ENCODE data around the gene PTER.

PTER gene

DNA sequence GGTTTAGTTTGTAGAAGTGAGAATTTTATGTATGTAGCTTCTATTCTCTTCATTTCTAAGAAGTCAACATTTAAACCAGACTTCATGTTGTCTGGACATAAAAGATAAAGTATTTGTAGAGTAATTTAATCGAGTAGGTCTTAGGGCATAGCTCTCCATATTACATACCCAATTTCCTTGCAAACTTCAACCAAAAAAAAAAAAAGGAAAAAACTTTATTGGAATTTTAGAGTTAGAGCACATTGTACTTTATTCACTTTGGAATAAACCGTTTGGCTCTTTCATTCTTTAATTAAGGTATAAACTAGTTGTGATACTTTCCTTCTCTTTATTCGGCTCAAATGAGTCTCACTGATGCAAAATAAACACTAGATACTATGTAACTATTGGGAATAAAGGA is 36.0 kb downstream of the PTER start:
- TF ChIP-seq, protein P1, sequence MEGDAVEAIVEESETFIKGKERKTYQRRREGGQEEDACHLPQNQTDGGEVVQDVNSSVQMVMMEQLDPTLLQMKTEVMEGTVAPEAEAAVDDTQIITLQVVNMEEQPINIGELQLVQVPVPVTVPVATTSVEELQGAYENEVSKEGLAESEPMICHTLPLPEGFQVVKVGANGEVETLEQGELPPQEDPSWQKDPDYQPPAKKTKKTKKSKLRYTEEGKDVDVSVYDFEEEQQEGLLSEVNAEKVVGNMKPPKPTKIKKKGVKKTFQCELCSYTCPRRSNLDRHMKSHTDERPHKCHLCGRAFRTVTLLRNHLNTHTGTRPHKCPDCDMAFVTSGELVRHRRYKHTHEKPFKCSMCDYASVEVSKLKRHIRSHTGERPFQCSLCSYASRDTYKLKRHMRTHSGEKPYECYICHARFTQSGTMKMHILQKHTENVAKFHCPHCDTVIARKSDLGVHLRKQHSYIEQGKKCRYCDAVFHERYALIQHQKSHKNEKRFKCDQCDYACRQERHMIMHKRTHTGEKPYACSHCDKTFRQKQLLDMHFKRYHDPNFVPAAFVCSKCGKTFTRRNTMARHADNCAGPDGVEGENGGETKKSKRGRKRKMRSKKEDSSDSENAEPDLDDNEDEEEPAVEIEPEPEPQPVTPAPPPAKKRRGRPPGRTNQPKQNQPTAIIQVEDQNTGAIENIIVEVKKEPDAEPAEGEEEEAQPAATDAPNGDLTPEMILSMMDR (IDR thresholded peaks at IDR 0.05; ENCODE audit: low read depth, low read length, missing control alignments): no peak

DNA sequence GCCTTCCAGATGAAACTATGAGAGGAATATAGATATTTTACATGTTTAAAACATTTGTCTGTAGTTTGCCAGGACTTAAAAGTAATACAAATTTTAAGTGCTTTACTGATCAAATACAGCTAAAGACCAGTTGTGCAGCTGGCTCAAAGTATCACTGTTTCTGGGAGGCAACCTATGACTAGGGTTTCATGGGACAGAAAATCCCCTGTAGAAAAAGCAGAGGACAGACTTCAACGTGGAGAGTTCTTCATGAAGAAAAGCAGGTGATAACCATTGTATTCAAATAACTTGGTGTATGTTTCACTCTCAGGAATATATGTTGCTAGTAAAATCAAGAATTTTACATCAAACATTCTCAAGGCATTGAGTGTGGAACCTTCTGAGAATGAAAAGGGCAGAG is 40.9 kb downstream of the PTER start:
- Histone ChIP-seq H3K27me3 (replicated peaks) (no peaks in the 10 kb centered on the region), H3K4me3 (ENCODE audit: low read depth, low read length) (no peak overlapping the region), H3K27ac (no peak overlapping the region), H3K36me3 (replicated peaks) (no peaks in the 10 kb centered on the region)
- TF ChIP-seq, protein P1 (IDR thresholded peaks at IDR 0.05; ENCODE audit: low read depth, low read length, missing control alignments): no peak
- in situ Hi-C loops (cut with HindIII; ENCODE audit: low pct_ligation_motif_present, low sequenced_read_pairs): no loop called here
- DNase-seq: no peak

More for the DNA sequence above, 36.0 kb downstream of the PTER start:
- Histone ChIP-seq H3K27me3 (replicated peaks) (no peaks in the 10 kb centered on the region), H3K4me3 (ENCODE audit: low read depth, low read length) (no peak overlapping the region), H3K36me3 (replicated peaks) (no peaks in the 10 kb centered on the region), H3K27ac (no peak overlapping the region)
- DNase-seq: no peak
- in situ Hi-C loops (cut with HindIII; ENCODE audit: low pct_ligation_motif_present, low sequenced_read_pairs): no loop called here

DNA sequence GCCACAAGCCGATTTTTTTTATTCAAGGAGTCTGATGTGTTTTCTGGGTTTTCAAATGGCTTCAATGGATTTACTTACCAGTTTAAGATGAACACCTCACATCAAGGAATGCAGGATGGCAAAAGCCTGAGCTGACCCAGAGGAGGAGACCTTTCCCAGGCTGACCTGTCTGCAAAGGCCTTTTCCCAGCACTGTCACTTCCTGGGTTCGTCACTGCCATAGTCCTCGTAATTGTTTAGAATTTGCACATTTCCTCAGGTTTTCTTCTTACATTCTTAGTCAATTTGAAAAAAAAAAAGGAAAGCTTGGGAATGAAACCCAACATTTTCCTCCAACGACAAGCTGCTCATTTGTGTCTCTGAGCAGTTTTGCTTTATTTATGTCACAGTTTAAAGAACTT is 42.0 kb downstream of the PTER start:
- Histone ChIP-seq H3K4me3 (ENCODE audit: low read depth, low read length) (no peak overlapping the region), H3K27me3 (replicated peaks) (no peaks in the 10 kb centered on the region), H3K27ac (no peak overlapping the region), H3K36me3 (replicated peaks) (no peaks in the 10 kb centered on the region)
- TF ChIP-seq, protein P1 (IDR thresholded peaks at IDR 0.05; ENCODE audit: low read depth, low read length, missing control alignments): no peak
- DNase-seq: no peak
- in situ Hi-C loops (cut with HindIII; ENCODE audit: low pct_ligation_motif_present, low sequenced_read_pairs): no loop called here

DNA sequence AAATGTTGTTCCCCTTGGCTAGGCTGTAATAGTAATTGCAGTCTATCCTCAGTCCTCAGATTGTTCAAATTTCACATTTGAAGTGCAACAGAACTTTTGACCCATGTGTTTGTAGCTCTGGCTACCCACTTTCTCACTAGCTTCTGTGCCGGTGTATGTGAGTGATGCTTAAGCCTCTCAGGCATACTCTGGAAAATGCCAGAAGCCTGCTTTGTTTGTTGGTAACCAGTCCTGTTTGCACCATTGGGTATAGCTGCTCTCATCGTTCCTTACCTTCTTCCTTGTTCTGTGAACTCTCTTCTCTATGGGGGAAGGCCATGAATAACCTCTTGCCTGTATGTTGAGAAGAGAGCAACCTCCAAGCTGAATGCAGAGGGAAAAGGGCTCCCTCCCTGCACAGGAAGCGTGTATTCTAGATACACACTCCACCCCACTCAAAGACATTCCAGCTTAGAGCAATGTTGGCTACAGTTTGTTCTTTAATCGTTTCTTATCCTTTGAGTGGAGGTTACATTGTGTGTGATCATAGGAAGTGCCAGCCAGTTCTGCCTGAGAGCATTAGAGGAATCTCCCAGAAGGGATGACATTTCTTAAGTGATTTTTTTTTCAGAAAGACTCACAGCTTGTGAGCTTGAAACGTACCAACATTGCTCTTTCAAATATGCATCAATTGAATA is 44.4 kb downstream of the PTER start:
- no peaks in the 10 kb centered on the region for H3K36me3 ChIP-seq (replicated peaks)
- no peaks in the 10 kb centered on the region for H3K27me3 ChIP-seq (replicated peaks)
- in situ Hi-C loops (cut with HindIII; ENCODE audit: low pct_ligation_motif_present, low sequenced_read_pairs): no loop called here
- no peak for DNase-seq
- no peak overlapping the region for H3K4me3 ChIP-seq (ENCODE audit: low read depth, low read length)
- H3K27ac ChIP-seq: no peak overlapping the region
- TF ChIP-seq, protein P1 (IDR thresholded peaks at IDR 0.05; ENCODE audit: low read depth, low read length, missing control alignments): no peak

DNA sequence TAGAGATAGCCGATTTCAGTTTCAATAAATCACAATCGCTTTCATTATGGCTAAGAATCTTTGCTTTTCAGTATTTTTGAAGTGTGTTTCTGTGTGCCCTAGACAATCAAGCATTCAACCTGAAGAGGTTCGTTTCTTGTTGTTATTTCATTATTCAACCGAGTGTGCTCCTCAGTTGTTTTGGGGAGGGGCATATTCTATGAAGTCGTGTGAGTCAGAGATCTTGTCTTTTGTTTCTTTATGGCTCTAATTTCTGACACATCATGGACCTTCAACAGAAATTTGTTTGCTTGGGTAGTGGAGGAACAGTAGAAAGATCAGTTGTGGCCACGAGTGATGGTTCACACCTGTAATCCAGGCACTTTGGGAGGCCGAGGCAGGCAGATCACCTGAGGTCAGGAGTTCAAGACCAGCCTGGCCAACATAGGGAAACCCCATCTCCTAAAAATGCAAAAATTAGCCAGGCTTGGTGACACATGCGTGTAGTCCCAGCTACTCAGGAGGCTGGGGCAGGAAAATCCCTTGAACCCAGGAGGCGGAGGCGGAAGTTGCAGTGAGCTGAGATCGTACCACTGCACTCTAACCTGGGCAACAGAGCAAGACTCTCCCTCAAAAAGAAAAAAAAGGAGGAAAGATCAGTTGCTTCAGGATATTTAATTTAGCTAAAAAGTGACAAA is 46.6 kb downstream of the PTER start:
- DNase-seq: no peak
- Histone ChIP-seq H3K27ac (no peak overlapping the region), H3K27me3 (replicated peaks) (no peaks in the 10 kb centered on the region), H3K4me3 (ENCODE audit: low read depth, low read length) (no peak overlapping the region), H3K36me3 (replicated peaks) (no peaks in the 10 kb centered on the region)
- in situ Hi-C loops (cut with HindIII; ENCODE audit: low pct_ligation_motif_present, low sequenced_read_pairs): no loop called here
- TF ChIP-seq, protein P1 (IDR thresholded peaks at IDR 0.05; ENCODE audit: low read depth, low read length, missing control alignments): no peak

All from brain microvascular endothelial cell (primary cell).